Astrocyte of the spinal cord (primary cell): ENCODE data around the gene LRRC8D.
A peak's percentile ranks its signal among the peaks of the same experiment; 100 is the strongest.

ENCODE experiments used
- DNase-seq: peaks from one replicate; pipeline ENCODE4 v3.0.0; 2011; ENCODE audit warnings: low read depth, low spot score
- H3K4me3 ChIP-seq: 2 replicates; pipeline ENCODE4 v1.5.1; 2011; ENCODE audit warnings: low read depth, mild to moderate bottlenecking, low read length, moderate library complexity
- CTCF ChIP-seq: IDR thresholded peaks from 2 replicates; pipeline ENCODE4 v1.5.1; 2012; ENCODE audit warnings: low read depth, mild to moderate bottlenecking, low read length, inconsistent platforms
- in situ Hi-C: cut with HindIII; loops from 2 replicates; pipeline ENCODE4 v1.10.0; 2017; ENCODE audit warnings: low sequenced_read_pairs

Gene LRRC8D

DNA sequence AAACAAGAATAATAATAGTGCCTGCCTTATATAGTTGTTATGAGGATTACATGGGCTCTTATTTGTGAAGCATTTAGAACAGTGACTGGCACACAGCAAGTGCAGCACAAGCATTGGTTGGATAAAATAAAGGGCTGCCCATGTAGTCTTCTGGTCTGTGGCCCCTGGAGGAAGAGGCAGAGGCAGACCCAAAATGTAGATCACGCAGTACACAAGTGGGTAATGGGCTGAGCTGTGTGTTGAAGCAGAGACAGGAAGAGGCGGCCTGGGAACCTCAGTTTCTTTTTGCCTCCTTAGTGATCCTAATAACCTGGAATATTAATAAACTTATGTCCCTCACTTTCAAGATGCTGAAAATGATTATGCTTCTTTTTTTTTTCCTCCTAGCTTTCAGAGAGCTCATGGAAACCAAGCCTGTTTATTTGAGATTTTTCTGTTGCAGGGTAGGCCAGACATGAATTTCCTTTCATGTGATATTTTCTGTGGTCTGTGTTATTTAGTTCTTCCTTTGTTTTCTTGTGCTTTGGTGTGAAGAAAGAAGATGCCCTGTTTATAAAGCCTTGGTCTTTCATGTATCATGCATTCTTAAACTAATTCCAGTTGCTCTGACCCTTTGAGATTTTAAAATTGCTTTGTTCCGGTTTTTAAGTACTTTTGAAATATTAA, 42.5 kb downstream of the LRRC8D start:
- no peak for TF ChIP-seq CTCF
- H3K4me3 ChIP-seq: no peak overlapping the region
- in situ Hi-C loops: no loop called here
- DNase-seq: no peak

- in situ Hi-C loops: no loop called here
- peak; percentile 34 for DNase-seq
These were observed 44.9 kb downstream of the LRRC8D start for GRCh38 chr1:89865498-89866382.

GRCh38 chr1:89866568-89866967, 45.7 kb downstream of the LRRC8D start:
- TF ChIP-seq CTCF: no peak
- no peak overlapping the region for H3K4me3 ChIP-seq
- in situ Hi-C loops: no loop called here
- DNase-seq: no peak

More at GRCh38 chr1:89865498-89866382, 44.9 kb downstream of the LRRC8D start:
- H3K4me3 ChIP-seq: no peak overlapping the region
- TF ChIP-seq CTCF: no peak

DNA sequence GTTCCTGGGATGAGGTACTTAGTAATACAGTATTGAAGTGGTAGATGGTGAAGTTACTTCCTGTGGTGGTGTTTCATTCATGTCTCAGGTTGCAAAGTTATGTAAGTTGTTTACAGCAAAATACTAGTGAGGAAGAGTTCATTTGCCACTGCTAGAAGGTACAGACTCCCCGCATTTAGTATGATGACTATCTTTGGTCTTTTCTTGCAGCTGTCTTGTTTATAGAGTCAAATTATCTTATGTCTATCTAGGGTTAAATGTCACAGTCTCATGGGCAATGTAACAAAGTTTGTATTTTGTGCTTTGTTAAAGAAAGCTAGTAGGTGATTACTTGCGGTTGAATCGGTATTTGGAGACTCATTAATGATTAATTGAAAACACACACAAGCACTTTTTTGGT, 50.2 kb downstream of the LRRC8D start:
- in situ Hi-C loops: no loop called here
- no peak overlapping the region for H3K4me3 ChIP-seq
- no peak for DNase-seq
- TF ChIP-seq CTCF: no peak

DNA sequence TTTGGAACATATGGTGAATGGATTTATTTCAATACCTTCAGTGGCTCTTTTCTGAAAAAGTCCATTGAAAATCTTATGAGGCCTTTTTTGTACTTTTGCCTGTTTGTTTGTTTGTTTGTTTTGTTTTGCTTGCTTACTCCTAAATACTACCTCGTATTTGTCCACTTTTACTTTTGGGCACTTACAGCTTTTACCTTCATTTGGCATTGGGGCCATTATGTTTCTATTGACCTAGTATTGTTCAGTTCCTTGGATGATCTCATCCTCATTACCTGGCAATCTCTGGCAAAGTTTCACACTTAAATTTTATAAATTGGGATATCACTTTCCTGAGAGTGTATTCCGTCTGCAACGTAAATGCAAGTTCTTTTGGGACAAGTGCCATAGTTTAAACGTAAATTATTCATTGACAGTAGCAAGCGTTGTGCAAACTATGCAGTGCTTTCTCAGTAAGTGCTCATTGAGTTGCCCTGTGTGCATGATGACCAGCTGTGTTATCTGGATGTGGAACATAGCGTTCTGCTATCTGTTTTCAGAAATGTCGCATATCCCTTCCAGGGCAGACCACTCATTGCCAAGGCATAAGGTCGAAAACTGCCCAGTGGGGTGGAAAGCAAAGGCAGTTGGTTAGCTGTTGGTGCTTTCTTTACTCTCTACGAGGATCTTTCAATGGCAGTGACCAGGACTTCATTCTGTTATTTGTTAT, 51.1 kb downstream of the LRRC8D start:
- H3K4me3 ChIP-seq: no peak overlapping the region
- TF ChIP-seq CTCF: no peak
- no peak for DNase-seq
- in situ Hi-C loops: no loop called here

- DNase-seq: no peak
- no peak overlapping the region for H3K4me3 ChIP-seq
- in situ Hi-C loops: no loop called here
- TF ChIP-seq CTCF: no peak
These were observed 51.7 kb downstream of the LRRC8D start for GRCh38 chr1:89872567-89872966.
